Calu3 (cell line): ENCODE results near the gene MYB. TPM values are rescaled to one million over a fixed set of nuclear protein-coding genes. Genes with fewer than 3 reads are reported as not detected.

Source experiments
- Bru-seq: library from RNA; stranded (reverse); fragments of 400-500 nt; gene quantifications from one replicate; lab custom pipeline; 2021; lab: Mats Ljungman, UMichigan
- BruChase-seq, 2 experiments: library from RNA; stranded (reverse); fragments of 400-500 nt; gene quantifications; one replicate each; lab custom pipeline; 2021; lab: Mats Ljungman, UMichigan
- BruUV-seq: library from RNA; stranded (reverse); fragments of 400-500 nt; replicated peaks from 2 replicates; lab custom pipeline; 2021; lab: Mats Ljungman, UMichigan
- CTCF ChIA-PET: fragments of 300-600 bp; sonication (Branson Sonifier 250); formaldehyde crosslinking; loops from one replicate; lab custom pipeline; 2022; ENCODE audit warnings: antibody characterized with exemption; lab: Charles Lee
- DNase-seq: peaks from one replicate; pipeline ENCODE4 v3.0.0; 2022
- H3K27ac Mint-ChIP-seq: one replicate; pipeline ENCODE4 v1.8.0; 2022; ENCODE audit warnings: mixed read lengths; ENCODE audit not compliant: unreplicated experiment
- H3K27me3 Mint-ChIP-seq: one replicate; pipeline ENCODE4 v1.8.0; 2022; ENCODE audit warnings: mixed read lengths; ENCODE audit not compliant: unreplicated experiment
- H3K36me3 Mint-ChIP-seq: one replicate; pipeline ENCODE4 v1.8.0; 2022; ENCODE audit warnings: mild to moderate bottlenecking, moderate library complexity, mixed read lengths; ENCODE audit not compliant: insufficient read depth, unreplicated experiment
- H3K4me1 Mint-ChIP-seq: one replicate; pipeline ENCODE4 v1.8.0; 2022; ENCODE audit warnings: mild to moderate bottlenecking, low read depth, mixed read lengths; ENCODE audit not compliant: unreplicated experiment
- H3K4me3 Mint-ChIP-seq: one replicate; pipeline ENCODE4 v1.8.0; 2022; ENCODE audit warnings: mild to moderate bottlenecking, low read depth, moderate library complexity, mixed read lengths; ENCODE audit not compliant: unreplicated experiment
- H3K9me3 Mint-ChIP-seq: one replicate; pipeline ENCODE4 v1.8.0; 2022; ENCODE audit warnings: low read depth, mixed read lengths; ENCODE audit not compliant: unreplicated experiment
- CTCF ChIP-seq: fragments of 200-600 bp; IDR thresholded peaks from one replicate; pipeline ENCODE4 v1.8.0; 2022; ENCODE audit warnings: antibody characterized with exemption; ENCODE audit not compliant: unreplicated experiment
- intact Hi-C: fragments of 100-400 bp; cut with micrococcal nuclease; formaldehyde crosslinking; loops from one replicate; pipeline ENCODE4 v1.10.0; 2022; ENCODE audit not compliant: unreplicated experiment
- long read RNA-seq: library from polyadenylated mRNA; stranded (forward); transcript quantifications from one replicate; pipeline ENCODE4 v2.0.0, GENCODE V29; 2022
- total RNA-seq: library from RNA; stranded (reverse); gene quantifications from 2 replicates; pipeline ENCODE4 v1.2.3, GENCODE V29; 2022

Gene MYB
- total RNA-seq (1.5 and 3.1 TPM in 2 replicates), Bru-seq, nascent RNA (percentile 35 among the genes with signal in this experiment), BruChase-seq, experiment 1, labeled RNA remaining after a 6-hour chase (percentile 29 among the genes with signal in this experiment), BruChase-seq, experiment 2, labeled RNA remaining after a 2-hour chase (percentile 33 among the genes with signal in this experiment)
- long read RNA-seq, partial matches to known transcripts, result 0 of 5 reads
- long read RNA-seq, other reads (novel, unspliced or antisense), result 1 of 5 reads

GRCh38 chr6:135180542-135181332 is at the start of gene MYB:
Gene MYB, plus strand, starts transcription at chr6:135181308. Its CDS starts 206 bp downstream, at chr6:135181514.
- no peaks in the 10 kb centered on the region for H3K9me3 Mint-ChIP-seq
- no peak within 1 kb of the TSS for H3K27ac Mint-ChIP-seq
- no peaks in the 10 kb centered on the region for H3K27me3 Mint-ChIP-seq
- CTCF ChIA-PET, result interaction anchor here (0.6 to 0.9 kb wide), 3 partner anchors 14 to 346 kb away, joined by 3 to 7 read pairs (median 5); no protein-coding TSS in a partner anchor
- intact Hi-C loops, result no loop called here
- peak; percentile 74 for DNase-seq
- H3K36me3 Mint-ChIP-seq, result peaks cover 27% of the 10 kb centered on the region
- H3K4me1 Mint-ChIP-seq, result no peaks in the 10 kb centered on the region
- TF ChIP-seq CTCF, result no peak
- H3K4me3 Mint-ChIP-seq, result peak within 1 kb of the TSS; percentile 84
- no TSS peak for BruUV-seq

GRCh38 chr6:135132776-135133175 is 48.3 kb upstream of the MYB start:
- Mint-ChIP-seq H3K9me3 (no peaks in the 10 kb centered on the region), H3K4me3 (no peak overlapping the region), H3K27me3 (peaks cover under 1% of the 10 kb centered on the region), H3K27ac (no peak overlapping the region), H3K36me3 (no peaks in the 10 kb centered on the region), H3K4me1 (no peaks in the 10 kb centered on the region)
- CTCF ChIA-PET, result no interaction called here
- TF ChIP-seq CTCF, result no peak
- no peak for DNase-seq
- intact Hi-C loops, result no loop called here
- BruUV-seq, result no TSS peak

GRCh38 chr6:135135835-135136234 is 45.3 kb upstream of the MYB start:
- no peaks in the 10 kb centered on the region for H3K36me3 Mint-ChIP-seq
- no peak overlapping the region for H3K27ac Mint-ChIP-seq
- H3K27me3 Mint-ChIP-seq, result peaks cover 7% of the 10 kb centered on the region
- no peak for TF ChIP-seq CTCF
- no peaks in the 10 kb centered on the region for H3K4me1 Mint-ChIP-seq
- intact Hi-C loops, result no loop called here
- no peak for DNase-seq
- CTCF ChIA-PET, result no interaction called here
- BruUV-seq, result no TSS peak
- H3K9me3 Mint-ChIP-seq, result no peaks in the 10 kb centered on the region
- H3K4me3 Mint-ChIP-seq, result no peak overlapping the region

GRCh38 chr6:135137826-135138225 is 43.3 kb upstream of the MYB start:
- TF ChIP-seq CTCF, result no peak
- no peaks in the 10 kb centered on the region for H3K4me1 Mint-ChIP-seq
- intact Hi-C loops, result no loop called here
- CTCF ChIA-PET, result no interaction called here
- no TSS peak for BruUV-seq
- H3K27ac Mint-ChIP-seq, result no peak overlapping the region
- no peaks in the 10 kb centered on the region for H3K9me3 Mint-ChIP-seq
- no peak for DNase-seq
- H3K4me3 Mint-ChIP-seq, result no peak overlapping the region
- peaks cover 21% of the 10 kb centered on the region for H3K27me3 Mint-ChIP-seq
- no peaks in the 10 kb centered on the region for H3K36me3 Mint-ChIP-seq
